ENCODE measurements around the gene NLRC5. TPM values are rescaled to one million over a fixed set of nuclear protein-coding genes. Genes with fewer than 3 reads are reported as not detected.

NLRC5 gene
- total RNA-seq, 4 donors from 2014 or later, result 47.6 to 314 (median 80.8) TPM

- Histone ChIP-seq H3K27ac (peak overlapping the region in 1 of 4 donors; percentile 17), H3K4me1 (peaks cover 0 to 12% (median 3%) of the 10 kb centered on the region in 4 donors), H3K4me3 (no peak overlapping the region), H3K27me3 (no peaks in the 10 kb centered on the region), H3K9me3 (no peaks in the 10 kb centered on the region), H3K36me3 (peaks cover 0 to 56% (median 0%) of the 10 kb centered on the region in 3 donors)
- no peak for TF ChIP-seq CTCF (IDR thresholded peaks at IDR 0.05)
- TF ChIP-seq POLR2A (IDR thresholded peaks at IDR 0.05), result no peak
- no peak for DNase-seq
Observed at GRCh38 chr16:57049678-57050077, 60.3 kb downstream of the NLRC5 start.

GRCh38 chr16:57051696-57052228, 62.4 kb downstream of the NLRC5 start:
- no peak for DNase-seq
- Histone ChIP-seq H3K4me1 (peaks cover 0 to 4% (median 0%) of the 10 kb centered on the region in 4 donors), H3K27ac (no peak overlapping the region), H3K4me3 (no peak overlapping the region), H3K36me3 (peaks cover 0 to 70% (median 0%) of the 10 kb centered on the region in 3 donors), H3K9me3 (no peaks in the 10 kb centered on the region), H3K27me3 (no peaks in the 10 kb centered on the region)
- TF ChIP-seq CTCF (IDR thresholded peaks at IDR 0.05) (no peak), POLR2A (IDR thresholded peaks at IDR 0.05) (no peak)

GRCh38 chr16:57053206-57053605, 63.8 kb downstream of the NLRC5 start:
- TF ChIP-seq POLR2A (IDR thresholded peaks at IDR 0.05), result no peak
- DNase-seq, result no peak
- Histone ChIP-seq H3K4me3 (no peak overlapping the region), H3K4me1 (peaks cover 0 to 4% (median 0%) of the 10 kb centered on the region in 4 donors), H3K9me3 (no peaks in the 10 kb centered on the region), H3K27me3 (no peaks in the 10 kb centered on the region), H3K36me3 (peaks cover 0 to 62% (median 0%) of the 10 kb centered on the region in 3 donors), H3K27ac (no peak overlapping the region)

- Histone ChIP-seq H3K9me3 (no peaks in the 10 kb centered on the region), H3K4me1 (peaks cover 0 to 4% (median 0%) of the 10 kb centered on the region in 4 donors)
Observed at GRCh38 chr16:57054338-57054737, 65.0 kb downstream of the NLRC5 start.

GRCh38 chr16:57054771-57055170, 65.4 kb downstream of the NLRC5 start:
- DNase-seq, result no peak
- TF ChIP-seq POLR2A (IDR thresholded peaks at IDR 0.05) (no peak), CTCF (IDR thresholded peaks at IDR 0.05) (no peak)
- H3K27me3 ChIP-seq, result no peaks in the 10 kb centered on the region

More at GRCh38 chr16:57054338-57054737, 65.0 kb downstream of the NLRC5 start:
- Histone ChIP-seq H3K36me3 (peaks cover 0 to 67% (median 0%) of the 10 kb centered on the region in 3 donors), H3K4me3 (no peak overlapping the region), H3K27me3 (no peaks in the 10 kb centered on the region), H3K27ac (no peak overlapping the region)
- TF ChIP-seq CTCF (IDR thresholded peaks at IDR 0.05) (no peak), POLR2A (IDR thresholded peaks at IDR 0.05) (no peak)
- DNase-seq, result no peak

GRCh38 chr16:57055671-57056070, 66.3 kb downstream of the NLRC5 start:
- no peak for DNase-seq
- TF ChIP-seq CTCF (IDR thresholded peaks at IDR 0.05) (no peak), POLR2A (IDR thresholded peaks at IDR 0.05) (no peak)
- no peak overlapping the region for H3K27ac ChIP-seq
- no peak overlapping the region for H3K4me3 ChIP-seq
- no peaks in the 10 kb centered on the region for H3K27me3 ChIP-seq
- no peaks in the 10 kb centered on the region for H3K4me1 ChIP-seq
- peaks cover 0 to 71% (median 0%) of the 10 kb centered on the region in 3 donors for H3K36me3 ChIP-seq
- no peaks in the 10 kb centered on the region for H3K9me3 ChIP-seq

More at GRCh38 chr16:57054771-57055170, 65.4 kb downstream of the NLRC5 start:
- Histone ChIP-seq H3K27ac (no peak overlapping the region), H3K4me3 (no peak overlapping the region), H3K9me3 (no peaks in the 10 kb centered on the region), H3K36me3 (peaks cover 0 to 71% (median 0%) of the 10 kb centered on the region in 3 donors), H3K4me1 (peaks cover 0 to 3% (median 0%) of the 10 kb centered on the region in 4 donors)

Data from Peyer's patch (tissue), 4 donors.